ENCODE data around the gene ATP1A3. TPM values are rescaled to one million over a fixed set of nuclear protein-coding genes. Genes with fewer than 3 reads are reported as not detected.

Gene ATP1A3
- polyA plus RNA-seq, 1 donor from 2014 or later: 36.2 TPM

DNA sequence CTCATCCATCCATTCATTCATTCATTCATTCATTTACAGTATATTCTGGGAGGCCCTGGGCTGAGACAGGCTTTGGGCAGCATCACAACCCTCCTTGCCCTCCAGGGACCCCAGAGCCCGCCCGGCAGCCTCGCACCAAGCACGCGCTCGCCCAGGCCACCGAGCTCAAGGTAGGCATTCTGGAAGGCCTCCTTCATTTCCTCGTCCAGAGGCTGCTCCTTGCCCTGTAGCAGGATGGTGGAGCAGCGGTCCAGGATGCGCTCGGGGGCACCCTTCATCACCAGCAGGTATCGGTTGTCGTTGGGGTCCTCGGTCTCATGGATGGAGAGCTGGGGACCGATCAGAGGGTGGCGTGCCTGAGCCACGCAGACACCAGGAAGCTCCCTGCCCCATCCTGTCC lies 15.6 kb downstream of the ATP1A3 start:
- Histone ChIP-seq H3K27me3 (ENCODE audit: insufficient read depth, low read depth, low read length) (no peaks in the 10 kb centered on the region), H2AFZ (ENCODE audit: low read depth, low read length) (no peak overlapping the region), H3F3A (ENCODE audit: insufficient read depth, low read length, poor library complexity, severe bottlenecking) (no peaks in the 10 kb centered on the region), H3K9me3 (ENCODE audit: low read length) (no peaks in the 10 kb centered on the region), H3K36me3 (ENCODE audit: insufficient read depth, low read length) (peaks cover 8% of the 10 kb centered on the region), H4K20me1 (ENCODE audit: insufficient read depth) (no peaks in the 10 kb centered on the region), H3K4me3 (ENCODE audit: low read length) (no peak overlapping the region), H3K9ac (ENCODE audit: low read length) (no peak overlapping the region), H3K4me2 (ENCODE audit: low read length) (no peak overlapping the region), H3K79me2 (replicated peaks; ENCODE audit: insufficient read depth, low read length) (no peaks in the 10 kb centered on the region), H3K27ac (ENCODE audit: low read length) (no peak overlapping the region), H3K9me2 (ENCODE audit: insufficient read depth, low read length) (no peaks in the 10 kb centered on the region)
- TF ChIP-seq EP300 (conservative IDR thresholded peaks at IDR 0.05; ENCODE audit: poor library complexity, severe bottlenecking) (no peak), RAD21 (conservative IDR thresholded peaks at IDR 0.05) (no peak), TAF1 (IDR thresholded peaks at IDR 0.05; ENCODE audit: low read depth) (no peak), MXI1 (conservative IDR thresholded peaks at IDR 0.05; ENCODE audit: poor library complexity, severe bottlenecking) (no peak), SMC3 (conservative IDR thresholded peaks at IDR 0.05; ENCODE audit: poor library complexity) (no peak), EZH2 (IDR thresholded peaks at IDR 0.05; ENCODE audit: borderline replicate concordance, insufficient read depth, low read length, poor library complexity, severe bottlenecking) (no peak), POLR2AphosphoS5 (IDR thresholded peaks at IDR 0.05) (no peak)
- TF ChIP-seq, protein P1, sequence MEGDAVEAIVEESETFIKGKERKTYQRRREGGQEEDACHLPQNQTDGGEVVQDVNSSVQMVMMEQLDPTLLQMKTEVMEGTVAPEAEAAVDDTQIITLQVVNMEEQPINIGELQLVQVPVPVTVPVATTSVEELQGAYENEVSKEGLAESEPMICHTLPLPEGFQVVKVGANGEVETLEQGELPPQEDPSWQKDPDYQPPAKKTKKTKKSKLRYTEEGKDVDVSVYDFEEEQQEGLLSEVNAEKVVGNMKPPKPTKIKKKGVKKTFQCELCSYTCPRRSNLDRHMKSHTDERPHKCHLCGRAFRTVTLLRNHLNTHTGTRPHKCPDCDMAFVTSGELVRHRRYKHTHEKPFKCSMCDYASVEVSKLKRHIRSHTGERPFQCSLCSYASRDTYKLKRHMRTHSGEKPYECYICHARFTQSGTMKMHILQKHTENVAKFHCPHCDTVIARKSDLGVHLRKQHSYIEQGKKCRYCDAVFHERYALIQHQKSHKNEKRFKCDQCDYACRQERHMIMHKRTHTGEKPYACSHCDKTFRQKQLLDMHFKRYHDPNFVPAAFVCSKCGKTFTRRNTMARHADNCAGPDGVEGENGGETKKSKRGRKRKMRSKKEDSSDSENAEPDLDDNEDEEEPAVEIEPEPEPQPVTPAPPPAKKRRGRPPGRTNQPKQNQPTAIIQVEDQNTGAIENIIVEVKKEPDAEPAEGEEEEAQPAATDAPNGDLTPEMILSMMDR (IDR thresholded peaks at IDR 0.05; ENCODE audit: poor library complexity, severe bottlenecking): no peak
- TF ChIP-seq, protein P2, sequence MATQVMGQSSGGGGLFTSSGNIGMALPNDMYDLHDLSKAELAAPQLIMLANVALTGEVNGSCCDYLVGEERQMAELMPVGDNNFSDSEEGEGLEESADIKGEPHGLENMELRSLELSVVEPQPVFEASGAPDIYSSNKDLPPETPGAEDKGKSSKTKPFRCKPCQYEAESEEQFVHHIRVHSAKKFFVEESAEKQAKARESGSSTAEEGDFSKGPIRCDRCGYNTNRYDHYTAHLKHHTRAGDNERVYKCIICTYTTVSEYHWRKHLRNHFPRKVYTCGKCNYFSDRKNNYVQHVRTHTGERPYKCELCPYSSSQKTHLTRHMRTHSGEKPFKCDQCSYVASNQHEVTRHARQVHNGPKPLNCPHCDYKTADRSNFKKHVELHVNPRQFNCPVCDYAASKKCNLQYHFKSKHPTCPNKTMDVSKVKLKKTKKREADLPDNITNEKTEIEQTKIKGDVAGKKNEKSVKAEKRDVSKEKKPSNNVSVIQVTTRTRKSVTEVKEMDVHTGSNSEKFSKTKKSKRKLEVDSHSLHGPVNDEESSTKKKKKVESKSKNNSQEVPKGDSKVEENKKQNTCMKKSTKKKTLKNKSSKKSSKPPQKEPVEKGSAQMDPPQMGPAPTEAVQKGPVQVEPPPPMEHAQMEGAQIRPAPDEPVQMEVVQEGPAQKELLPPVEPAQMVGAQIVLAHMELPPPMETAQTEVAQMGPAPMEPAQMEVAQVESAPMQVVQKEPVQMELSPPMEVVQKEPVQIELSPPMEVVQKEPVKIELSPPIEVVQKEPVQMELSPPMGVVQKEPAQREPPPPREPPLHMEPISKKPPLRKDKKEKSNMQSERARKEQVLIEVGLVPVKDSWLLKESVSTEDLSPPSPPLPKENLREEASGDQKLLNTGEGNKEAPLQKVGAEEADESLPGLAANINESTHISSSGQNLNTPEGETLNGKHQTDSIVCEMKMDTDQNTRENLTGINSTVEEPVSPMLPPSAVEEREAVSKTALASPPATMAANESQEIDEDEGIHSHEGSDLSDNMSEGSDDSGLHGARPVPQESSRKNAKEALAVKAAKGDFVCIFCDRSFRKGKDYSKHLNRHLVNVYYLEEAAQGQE (IDR thresholded peaks at IDR 0.05; ENCODE audit: borderline replicate concordance): no peak

DNA sequence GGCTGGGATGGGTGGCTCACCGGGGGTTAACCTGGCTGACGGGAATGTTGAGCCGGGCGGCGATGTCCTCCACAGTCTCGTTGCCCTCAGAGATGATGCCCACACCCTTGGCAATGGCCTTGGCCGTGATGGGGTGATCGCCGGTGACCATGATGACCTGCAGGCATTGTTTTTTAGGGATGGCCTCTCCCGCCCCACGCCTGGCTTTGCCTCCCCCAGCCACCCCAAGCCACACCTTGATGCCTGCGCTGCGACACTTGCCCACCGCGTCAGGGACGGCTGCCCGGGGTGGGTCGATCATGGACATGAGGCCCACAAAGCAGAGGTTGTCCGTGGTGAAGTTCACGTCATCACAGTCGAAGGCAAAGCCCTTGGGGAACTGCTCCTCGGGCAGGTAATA lies 16.1 kb downstream of the ATP1A3 start:
- Histone ChIP-seq H3K9me3 (ENCODE audit: low read length) (no peaks in the 10 kb centered on the region), H2AFZ (ENCODE audit: low read depth, low read length) (no peak overlapping the region), H3K9me2 (ENCODE audit: insufficient read depth, low read length) (no peaks in the 10 kb centered on the region), H4K20me1 (ENCODE audit: insufficient read depth) (no peaks in the 10 kb centered on the region), H3K27me3 (ENCODE audit: insufficient read depth, low read depth, low read length) (no peaks in the 10 kb centered on the region), H3K79me2 (replicated peaks; ENCODE audit: insufficient read depth, low read length) (no peaks in the 10 kb centered on the region), H3K27ac (ENCODE audit: low read length) (no peak overlapping the region), H3K4me3 (ENCODE audit: low read length) (no peak overlapping the region), H3K36me3 (ENCODE audit: insufficient read depth, low read length) (peaks cover 8% of the 10 kb centered on the region), H3K4me2 (ENCODE audit: low read length) (no peak overlapping the region), H3F3A (ENCODE audit: insufficient read depth, low read length, poor library complexity, severe bottlenecking) (no peaks in the 10 kb centered on the region), H3K9ac (ENCODE audit: low read length) (no peak overlapping the region)
- no peak for TF ChIP-seq EP300 (conservative IDR thresholded peaks at IDR 0.05; ENCODE audit: poor library complexity, severe bottlenecking)
- TF ChIP-seq RAD21 (conservative IDR thresholded peaks at IDR 0.05): no peak
- TF ChIP-seq, protein P2 (IDR thresholded peaks at IDR 0.05; ENCODE audit: borderline replicate concordance): no peak
- TF ChIP-seq EZH2 (IDR thresholded peaks at IDR 0.05; ENCODE audit: borderline replicate concordance, insufficient read depth, low read length, poor library complexity, severe bottlenecking): no peak
- TF ChIP-seq TAF1 (IDR thresholded peaks at IDR 0.05; ENCODE audit: low read depth): no peak
- TF ChIP-seq POLR2AphosphoS5 (IDR thresholded peaks at IDR 0.05): no peak
- no peak for TF ChIP-seq MXI1 (conservative IDR thresholded peaks at IDR 0.05; ENCODE audit: poor library complexity, severe bottlenecking)
- TF ChIP-seq SMC3 (conservative IDR thresholded peaks at IDR 0.05; ENCODE audit: poor library complexity): no peak
- TF ChIP-seq, protein P1 (IDR thresholded peaks at IDR 0.05; ENCODE audit: poor library complexity, severe bottlenecking): no peak
